ENCODE results near the gene ARHGEF18. TPM values are rescaled to one million over a fixed set of nuclear protein-coding genes. Genes with fewer than 3 reads are reported as not detected.

The ARHGEF18 gene
- total and polyA plus RNA-seq, 2 donors (not counting 3 experiments of a cell fraction or from before 2014, with no cell fraction given), result 12.1 to 30.7 TPM

- DNase-seq (ENCODE audit: low read depth, low spot score) (no peak), FAIRE-seq (no peak)
- Histone ChIP-seq H4K20me1 (replicated peaks; ENCODE audit: control insufficient read depth, extremely low read depth, insufficient read depth, low read length) (no peaks in the 10 kb centered on the region), H3K4me3 (replicated peaks in 1 of 3; ENCODE audit: insufficient read depth in 1 of 3, low read depth in 1 of 3, low read length in 3 of 3) (no peak overlapping the region), H3K4me2 (ENCODE audit: insufficient read depth, low read length) (no peak overlapping the region), H3K9me1 (replicated peaks; ENCODE audit: control insufficient read depth, extremely low read depth, insufficient read depth, low read length) (no peaks in the 10 kb centered on the region), H3K9me3 (replicated peaks; ENCODE audit: control insufficient read depth, insufficient read depth, low read length) (no peaks in the 10 kb centered on the region), H3K9ac (replicated peaks; ENCODE audit: extremely low read depth, insufficient read depth, low read length) (no peak overlapping the region), H2AFZ (ENCODE audit: low read depth, low read length) (no peak overlapping the region), H3K79me2 (ENCODE audit: control insufficient read depth, insufficient read depth, low read length) (no peaks in the 10 kb centered on the region), H3K36me3 (ENCODE audit: control insufficient read depth in 2 of 2, extremely low read depth in 1 of 2, insufficient read depth in 2 of 2, low read length in 2 of 2) (no peaks in the 10 kb centered on the region), H3K27me3 (ENCODE audit: control insufficient read depth in 2 of 2, insufficient read depth in 2 of 2, low read length in 2 of 2) (no peaks in the 10 kb centered on the region), H3K4me1 (ENCODE audit: control insufficient read depth, extremely low read depth, insufficient read depth, low read length) (no peaks in the 10 kb centered on the region), H3K27ac (ENCODE audit: insufficient read depth, low read depth, low read length) (no peak overlapping the region)
- intact Hi-C loops (cut with micrococcal nuclease) (no loop called here), dilution Hi-C loops (cut with MboI; ENCODE audit: extremely low pct_ligation_motif_present, low sequenced_read_pairs) (no loop called here)
- no TSS peak for BruUV-seq (replicated peaks)
- CTCF ChIA-PET, result interaction anchor here (0.6 to 1.9 kb wide), 5 partner anchors 9 to 281 kb away, joined by 3 to 10 read pairs (median 6); no protein-coding TSS in a partner anchor
- POLR2A ChIA-PET, result interaction anchor here (0.5 to 0.6 kb wide), 2 partner anchors 9 to 10 kb away, joined by 5 to 7 read pairs; no protein-coding TSS in a partner anchor
- TF ChIP-seq POLR2A (IDR thresholded peaks at IDR 0.05; ENCODE audit: low read depth, low read length) (no peak), MYC (IDR thresholded peaks at IDR 0.05; ENCODE audit: low read depth, low read length) (no peak), JUN (IDR thresholded peaks at IDR 0.05; ENCODE audit: borderline replicate concordance, insufficient read depth, insufficient read length, low read depth) (no peak)
Measured at GRCh38 chr19:7383284-7383683, 34.5 kb downstream of the ARHGEF18 start.

- no peak overlapping the region for H3K4me3 ChIP-seq (replicated peaks in 1 of 3; ENCODE audit: insufficient read depth in 1 of 3, low read depth in 1 of 3, low read length in 3 of 3)
- H3K4me1 ChIP-seq (ENCODE audit: control insufficient read depth, extremely low read depth, insufficient read depth, low read length), result no peaks in the 10 kb centered on the region
- DNase-seq (ENCODE audit: low read depth, low spot score), result no peak
- intact Hi-C loops (cut with micrococcal nuclease), result no loop called here
- H3K36me3 ChIP-seq (ENCODE audit: control insufficient read depth in 2 of 2, extremely low read depth in 1 of 2, insufficient read depth in 2 of 2, low read length in 2 of 2), result no peaks in the 10 kb centered on the region
- no TSS peak for BruUV-seq (replicated peaks)
- H3K79me2 ChIP-seq (ENCODE audit: control insufficient read depth, insufficient read depth, low read length), result no peaks in the 10 kb centered on the region
- dilution Hi-C loops (cut with MboI; ENCODE audit: extremely low pct_ligation_motif_present, low sequenced_read_pairs), result no loop called here
- no peak for FAIRE-seq
- H3K27ac ChIP-seq (ENCODE audit: insufficient read depth, low read depth, low read length), result no peak overlapping the region
- H3K27me3 ChIP-seq (ENCODE audit: control insufficient read depth in 2 of 2, insufficient read depth in 2 of 2, low read length in 2 of 2), result no peaks in the 10 kb centered on the region
- no peaks in the 10 kb centered on the region for H3K9me1 ChIP-seq (replicated peaks; ENCODE audit: control insufficient read depth, extremely low read depth, insufficient read depth, low read length)
- H3K9me3 ChIP-seq (replicated peaks; ENCODE audit: control insufficient read depth, insufficient read depth, low read length), result no peaks in the 10 kb centered on the region
- H3K9ac ChIP-seq (replicated peaks; ENCODE audit: extremely low read depth, insufficient read depth, low read length), result no peak overlapping the region
- no peak for TF ChIP-seq GATA2 (IDR thresholded peaks at IDR 0.05; ENCODE audit: insufficient read depth, insufficient read length, low read depth, low read length)
- no peak for TF ChIP-seq POLR2AphosphoS5 (IDR thresholded peaks at IDR 0.05; ENCODE audit: insufficient read depth, low read depth, low read length)
- no peak for TF ChIP-seq CTCF (IDR thresholded peaks at IDR 0.05; ENCODE audit: extremely low read depth in 1 of 2, insufficient read depth in 1 of 2, low read depth in 1 of 2, low read length in 2 of 2)
- no peak for TF ChIP-seq MAX (IDR thresholded peaks at IDR 0.05; ENCODE audit: insufficient read depth, insufficient read length)
- TF ChIP-seq FOS (IDR thresholded peaks at IDR 0.05; ENCODE audit: borderline replicate concordance, insufficient read depth, low read length), result no peak
- TF ChIP-seq EZH2 (IDR thresholded peaks at IDR 0.05; ENCODE audit: borderline replicate concordance, low read depth, low read length, severe bottlenecking), result no peak
- TF ChIP-seq POLR2A (IDR thresholded peaks at IDR 0.05; ENCODE audit: low read depth, low read length), result no peak
- TF ChIP-seq MYC (IDR thresholded peaks at IDR 0.05; ENCODE audit: low read depth, low read length), result no peak
- no peak for TF ChIP-seq JUN (IDR thresholded peaks at IDR 0.05; ENCODE audit: borderline replicate concordance, insufficient read depth, insufficient read length, low read depth)
- POLR2A ChIA-PET, result no interaction called here
- no peaks in the 10 kb centered on the region for H4K20me1 ChIP-seq (replicated peaks; ENCODE audit: control insufficient read depth, extremely low read depth, insufficient read depth, low read length)
- H3K4me2 ChIP-seq (ENCODE audit: insufficient read depth, low read length), result no peak overlapping the region
- H2AFZ ChIP-seq (ENCODE audit: low read depth, low read length), result no peak overlapping the region
- CTCF ChIA-PET, result no interaction called here
Measured at GRCh38 chr19:7385062-7385461, 36.3 kb downstream of the ARHGEF18 start.
